ENCODE data around the gene MRPL10. TPM values are rescaled to one million over a fixed set of nuclear protein-coding genes. Genes with fewer than 3 reads are reported as not detected.

The MRPL10 gene
- total RNA-seq, 1 experiment from 2014 or later = 74.2 TPM

- no peaks in the 10 kb centered on the region for H3K4me1 ChIP-seq (ENCODE audit: insufficient read depth, low read length)
- no peaks in the 10 kb centered on the region for H3K36me3 ChIP-seq (ENCODE audit: low read depth, low read length)
- POLR2A ChIA-PET (ENCODE audit: unreplicated experiment) = no interaction called here
- no peak overlapping the region for H3K4me2 ChIP-seq (ENCODE audit: low read length)
- H3K9me3 ChIP-seq (ENCODE audit: low read length) = no peaks in the 10 kb centered on the region
- no peaks in the 10 kb centered on the region for H3K9me2 ChIP-seq (replicated peaks; ENCODE audit: low read length)
- CTCF ChIA-PET = no interaction called here
- H3F3A ChIP-seq (ENCODE audit: low read length, unreplicated experiment) = no peaks in the 10 kb centered on the region
- no peak for ATAC-seq
- BruUV-seq (replicated peaks) = no TSS peak
- H3K79me2 ChIP-seq (ENCODE audit: low read length) = no peaks in the 10 kb centered on the region
- no peak overlapping the region for H2AFZ ChIP-seq (ENCODE audit: low read length)
- H3K9ac ChIP-seq (ENCODE audit: low read length) = no peak overlapping the region
- no peaks in the 10 kb centered on the region for H4K20me1 ChIP-seq (ENCODE audit: low read length)
- no peak overlapping the region for H3K4me3 ChIP-seq (ENCODE audit: low read length)
- TF ChIP-seq CTCF (conservative IDR thresholded peaks at IDR 0.05; ENCODE audit: low read depth, low read length) (no peak), EZH2phosphoT487 (IDR thresholded peaks at IDR 0.05; ENCODE audit: borderline replicate concordance, low read length) (no peak), EZH2 (IDR thresholded peaks at IDR 0.05; ENCODE audit: low read length, unreplicated experiment) (no peak)
- no peak overlapping the region for H3K27ac ChIP-seq (ENCODE audit: low read length)
- intact Hi-C loops (cut with micrococcal nuclease) = no loop called here
- DNase-seq = no peak
- no peaks in the 10 kb centered on the region for H3K27me3 ChIP-seq (ENCODE audit: low read length)
Observed at GRCh38 chr17:47872019-47872650, 40.8 kb upstream of the MRPL10 start.

- no peaks in the 10 kb centered on the region for H3K9me3 ChIP-seq (ENCODE audit: low read length)
- no peak overlapping the region for H3K9ac ChIP-seq (ENCODE audit: low read length)
- intact Hi-C loops (cut with micrococcal nuclease) = no loop called here
- H4K20me1 ChIP-seq (ENCODE audit: low read length) = no peaks in the 10 kb centered on the region
- BruUV-seq (replicated peaks) = no TSS peak
- no peak for ATAC-seq
- H3K9me2 ChIP-seq (replicated peaks; ENCODE audit: low read length) = no peaks in the 10 kb centered on the region
- H3K27ac ChIP-seq (ENCODE audit: low read length) = no peak overlapping the region
- TF ChIP-seq CTCF (conservative IDR thresholded peaks at IDR 0.05; ENCODE audit: low read depth, low read length) (no peak), EZH2phosphoT487 (IDR thresholded peaks at IDR 0.05; ENCODE audit: borderline replicate concordance, low read length) (no peak), EZH2 (IDR thresholded peaks at IDR 0.05; ENCODE audit: low read length, unreplicated experiment) (no peak)
- H3K27me3 ChIP-seq (ENCODE audit: low read length) = no peaks in the 10 kb centered on the region
- H3K4me2 ChIP-seq (ENCODE audit: low read length) = no peak overlapping the region
- POLR2A ChIA-PET (ENCODE audit: unreplicated experiment) = no interaction called here
- no peaks in the 10 kb centered on the region for H3K36me3 ChIP-seq (ENCODE audit: low read depth, low read length)
- H3K4me1 ChIP-seq (ENCODE audit: insufficient read depth, low read length) = no peaks in the 10 kb centered on the region
- CTCF ChIA-PET = no interaction called here
- DNase-seq = no peak
- no peaks in the 10 kb centered on the region for H3F3A ChIP-seq (ENCODE audit: low read length, unreplicated experiment)
- no peak overlapping the region for H2AFZ ChIP-seq (ENCODE audit: low read length)
- H3K79me2 ChIP-seq (ENCODE audit: low read length) = no peaks in the 10 kb centered on the region
- H3K4me3 ChIP-seq (ENCODE audit: low read length) = no peak overlapping the region
Observed at GRCh38 chr17:47871048-47871447, 39.7 kb upstream of the MRPL10 start.

- Histone ChIP-seq H3K27me3 (ENCODE audit: low read length) (no peaks in the 10 kb centered on the region), H3K9me2 (replicated peaks; ENCODE audit: low read length) (no peaks in the 10 kb centered on the region), H4K20me1 (ENCODE audit: low read length) (no peaks in the 10 kb centered on the region), H3K4me3 (ENCODE audit: low read length) (no peak overlapping the region), H2AFZ (ENCODE audit: low read length) (no peak overlapping the region), H3F3A (ENCODE audit: low read length, unreplicated experiment) (no peaks in the 10 kb centered on the region), H3K9me3 (ENCODE audit: low read length) (no peaks in the 10 kb centered on the region), H3K79me2 (ENCODE audit: low read length) (no peaks in the 10 kb centered on the region), H3K27ac (ENCODE audit: low read length) (no peak overlapping the region), H3K9ac (ENCODE audit: low read length) (no peak overlapping the region), H3K4me2 (ENCODE audit: low read length) (no peak overlapping the region), H3K4me1 (ENCODE audit: insufficient read depth, low read length) (peaks cover 6% of the 10 kb centered on the region), H3K36me3 (ENCODE audit: low read depth, low read length) (no peaks in the 10 kb centered on the region)
- POLR2A ChIA-PET (ENCODE audit: unreplicated experiment) = no interaction called here
- no peak for TF ChIP-seq CTCF (conservative IDR thresholded peaks at IDR 0.05; ENCODE audit: low read depth, low read length)
- TF ChIP-seq EZH2phosphoT487 (IDR thresholded peaks at IDR 0.05; ENCODE audit: borderline replicate concordance, low read length) = no peak
- TF ChIP-seq EZH2 (IDR thresholded peaks at IDR 0.05; ENCODE audit: low read length, unreplicated experiment) = no peak
- DNase-seq (no peak), ATAC-seq (no peak)
- BruUV-seq (replicated peaks) = no TSS peak
- intact Hi-C loops (cut with micrococcal nuclease) = no loop called here
- CTCF ChIA-PET = no interaction called here
Observed at GRCh38 chr17:47870056-47870455, 38.7 kb upstream of the MRPL10 start.

Data from PC-3 (cell line).